ENCODE data around the gene PDE9A. TPM values are rescaled to one million over a fixed set of nuclear protein-coding genes. Genes with fewer than 3 reads are reported as not detected.

PDE9A gene
- total RNA-seq, 1 experiment from 2014 or later = 31.9 TPM

- Histone ChIP-seq H2AFZ (ENCODE audit: low read length) (no peak overlapping the region), H2BK5ac (ENCODE audit: insufficient read length, low read length) (no peak overlapping the region), H4K5ac (ENCODE audit: insufficient read length, low read depth, low read length) (no peak overlapping the region), H3K9me3 (ENCODE audit: control insufficient read depth, low read depth, low read length) (no peaks in the 10 kb centered on the region), H3T11ph (ENCODE audit: low read length) (no peak overlapping the region), H2BK15ac (ENCODE audit: low read depth, low read length) (no peak overlapping the region), H3K4ac (ENCODE audit: low read depth, low read length) (no peak overlapping the region), H4K91ac (ENCODE audit: insufficient read length, low read depth, low read length) (no peak overlapping the region), H2AK5ac (ENCODE audit: insufficient read length, low read length) (no peak overlapping the region), H3K79me2 (ENCODE audit: insufficient read depth, low read length) (peaks cover 32% of the 10 kb centered on the region; the same call in 1 of the 2 replicates), H2BK12ac (ENCODE audit: insufficient read length, low read depth, low read length) (no peak overlapping the region), H4K20me1 (ENCODE audit: control insufficient read depth, insufficient read depth, insufficient read length) (peaks cover 4% of the 10 kb centered on the region), H3K9ac (ENCODE audit: extremely low read depth, insufficient read length, low read length) (no peak overlapping the region), H3K14ac (ENCODE audit: insufficient read depth, low read length) (no peak overlapping the region; the same call in 1 of the 2 replicates), H3K23me2 (ENCODE audit: insufficient read length, low read depth, low read length, poor library complexity, severe bottlenecking) (peaks cover 11% of the 10 kb centered on the region), H2BK120ac (ENCODE audit: low read depth, low read length, poor library complexity, severe bottlenecking) (no peak overlapping the region), H3K23ac (ENCODE audit: insufficient read length, low read depth, low read length) (no peak overlapping the region), H3K4me2 (ENCODE audit: insufficient read depth, insufficient read length, low read length) (no peak overlapping the region), H3K56ac (ENCODE audit: insufficient read length, low read depth, low read length) (no peak overlapping the region), H3K27ac (ENCODE audit: insufficient read length, low read depth, low read length) (no peak overlapping the region), H3K4me1 (ENCODE audit: insufficient read depth, low read length) (peaks cover 10% of the 10 kb centered on the region; the same call in 1 of the 2 replicates), H3K18ac (ENCODE audit: insufficient read length, low read depth, low read length) (no peak overlapping the region), H3K27me3 (ENCODE audit: insufficient read depth, low read length) (no peaks in the 10 kb centered on the region), H4K8ac (replicated peaks; ENCODE audit: insufficient read length, low read depth, low read length) (no peak overlapping the region), H3K79me1 (ENCODE audit: insufficient read depth, low read depth, low read length, poor library complexity, severe bottlenecking) (no peaks in the 10 kb centered on the region), H2BK20ac (ENCODE audit: low read depth, low read length, poor library complexity, severe bottlenecking) (no peak overlapping the region)
- H3K36me3 Mint-ChIP-seq (ENCODE audit: insufficient read depth in 1 of 3, low read depth in 3 of 3) = peaks cover 8 to 11% (median 9%) of the 10 kb centered on the region in 3 experiments; a peak in 6 of 7 replicates
- no peak overlapping the region for H3K27ac Mint-ChIP-seq
- no peaks in the 10 kb centered on the region; a peak in 1 of 5 replicates for H3K9me3 Mint-ChIP-seq
- no peak for TF ChIP-seq CTCF (conservative IDR thresholded peaks at IDR 0.05)
- peaks cover 2% of the 10 kb centered on the region; the same call in 1 of the 2 replicates for H3K27me3 Mint-ChIP-seq (ENCODE audit: low read depth)
- peaks cover 35 to 37% of the 10 kb centered on the region in 2 experiments for H3K4me1 Mint-ChIP-seq
- no peak for DNase-seq
- WGBS (ENCODE audit: extremely low coverage, insufficient read length, low lambda C conversion rate) = no CpG with 5 or more reads among the region's 28 CpGs
- H3K4me3 Mint-ChIP-seq = no peak overlapping the region
Measured at GRCh38 chr21:42657676-42658319, 4.4 kb downstream of the PDE9A start.
